Lower leg skin (tissue), 3 donors: ENCODE data around the gene ARHGAP23.

Experiments used
- CTCF ChIP-seq, 3 donors: fragments of 450-650 bp; IDR thresholded peaks; one replicate each; pipeline ENCODE4 v1.5.1; 2016; ENCODE audit warnings: antibody characterized with exemption in 3 of 3, mild to moderate bottlenecking in 3 of 3, moderate library complexity in 2 of 3
- POLR2A ChIP-seq, 2 donors: fragments of 450-650 bp; IDR thresholded peaks; one replicate each; pipeline ENCODE4 v1.6.1; 2016 to 2017; ENCODE audit warnings: antibody characterized with exemption in 2 of 2, mild to moderate bottlenecking in 1 of 2, moderate library complexity in 1 of 2

- no peak for TF ChIP-seq CTCF (IDR thresholded peaks at IDR 0.05)
- TF ChIP-seq POLR2A (IDR thresholded peaks at IDR 0.05) = no peak
Measured at GRCh38 chr17:38485146-38485468, 56.8 kb downstream of the ARHGAP23 start.
